GM19395 (cell line): ENCODE measurements around the gene CD7.

Source experiments
- ATAC-seq: cut with Tn5 transposase; IDR thresholded peaks from one replicate; pipeline ENCODE4 v1.9.1; 2021; ENCODE audit warnings: mild to moderate bottlenecking, moderate library complexity; ENCODE audit not compliant: unreplicated experiment

CD7 gene

GRCh38 chr17:82300707-82301270 lies 16.6 kb downstream of the CD7 start:
- no peak for ATAC-seq

- no peak for ATAC-seq
Measured at GRCh38 chr17:82300228-82300627, 17.2 kb downstream of the CD7 start.

DNA sequence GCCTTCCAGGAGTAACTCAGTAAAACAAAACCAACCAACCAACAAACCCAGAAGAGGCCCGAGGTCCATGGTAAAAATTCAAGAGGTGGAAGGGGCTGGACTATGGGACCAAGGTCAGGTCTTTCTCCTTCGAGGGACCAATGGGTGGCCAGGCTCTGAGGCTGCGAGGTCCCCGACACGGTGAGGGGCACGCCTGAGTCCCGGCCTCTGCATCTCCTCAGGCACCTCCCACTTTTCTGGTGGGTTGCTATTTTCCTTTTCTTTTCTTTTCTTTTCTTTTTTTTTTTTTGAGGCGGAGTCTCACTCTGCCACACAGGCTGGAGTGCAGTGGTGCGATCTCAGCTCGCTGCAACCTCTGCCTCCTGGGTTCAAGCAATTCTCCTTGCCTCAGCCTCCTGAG lies 18.0 kb downstream of the CD7 start:
- ATAC-seq, result no peak

GRCh38 chr17:82298538-82299421 lies 18.6 kb downstream of the CD7 start:
- ATAC-seq, result no peak

DNA sequence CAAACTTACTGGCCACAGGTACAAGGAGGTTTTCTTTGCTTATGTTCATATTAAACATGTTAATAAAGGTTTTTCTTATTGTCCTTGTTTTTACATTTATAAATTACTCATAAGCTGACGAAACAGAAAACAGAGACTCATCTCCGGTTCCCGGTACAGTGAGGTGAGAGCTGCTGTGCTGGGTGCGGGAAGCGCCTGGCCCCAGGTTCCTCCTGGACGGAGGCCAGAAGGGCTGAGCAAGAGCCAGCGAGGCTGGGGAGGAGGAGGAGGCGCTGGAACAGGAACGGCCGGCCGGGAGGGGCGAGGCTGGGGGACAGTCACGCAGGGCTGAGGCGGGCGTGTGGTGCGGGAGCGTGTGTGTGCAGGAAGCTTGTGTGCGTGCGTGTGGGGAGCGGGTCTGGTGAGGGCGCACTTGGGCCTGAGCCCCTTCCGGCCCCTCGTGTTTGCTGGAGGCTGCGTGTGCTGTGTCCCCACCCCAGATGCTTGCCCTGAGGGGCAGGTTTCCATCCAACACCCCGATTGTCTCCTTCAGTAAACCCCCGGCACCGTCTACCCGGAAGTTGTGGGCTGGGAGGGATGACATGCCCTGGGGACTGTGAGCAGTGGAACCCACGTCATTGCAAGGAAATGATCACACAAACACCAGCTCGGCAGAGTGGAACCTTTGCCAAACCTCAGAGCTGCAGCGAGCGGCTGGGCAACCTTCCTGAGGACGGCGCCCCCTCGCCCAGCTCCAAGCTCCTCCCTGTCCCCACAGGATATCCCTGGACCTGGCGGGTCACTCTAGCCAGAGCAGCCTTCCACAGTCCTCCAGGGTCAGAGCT lies 19.5 kb downstream of the CD7 start:
- ATAC-seq, result peak; percentile 60

GRCh38 chr17:82297280-82297713 lies 20.1 kb downstream of the CD7 start:
- peak; percentile 31 for ATAC-seq

DNA sequence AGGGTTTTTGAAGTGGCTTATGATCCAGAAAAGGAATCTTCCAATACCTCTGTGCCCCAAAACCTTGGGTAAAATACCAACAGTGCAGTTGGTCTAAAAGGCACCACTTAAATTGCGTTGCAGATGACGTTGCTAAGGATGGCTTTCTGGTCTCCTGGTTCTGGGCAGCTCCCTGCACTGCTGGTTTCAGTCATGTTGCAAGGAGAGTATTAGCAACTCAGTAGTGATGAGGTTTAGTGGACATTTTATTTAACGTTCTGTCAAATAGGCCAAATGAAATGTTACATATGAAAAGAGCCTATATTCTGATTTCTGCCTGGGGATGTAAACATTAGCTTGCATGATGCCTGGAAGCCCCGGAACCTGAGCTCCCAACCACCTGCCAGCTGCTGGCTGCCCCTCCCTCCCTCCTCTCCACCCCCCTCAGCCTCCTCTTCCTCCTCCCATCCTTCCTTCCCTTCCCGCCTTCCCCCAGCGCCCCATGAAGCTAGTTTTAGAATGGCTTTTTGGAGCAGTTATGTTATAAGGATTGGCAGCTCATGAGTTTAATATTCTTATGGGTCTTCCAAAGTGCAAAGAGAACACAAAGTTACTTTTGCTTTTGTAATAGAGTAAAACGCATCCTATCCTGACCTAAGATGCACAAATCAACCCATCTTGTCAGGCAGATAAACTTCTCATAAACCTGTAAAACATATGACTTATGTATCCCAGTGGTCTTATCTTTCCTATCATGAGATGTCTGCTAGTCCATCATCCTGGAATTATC lies 20.7 kb downstream of the CD7 start:
- no peak for ATAC-seq

GRCh38 chr17:82295472-82295814 lies 22.0 kb downstream of the CD7 start:
- ATAC-seq, result no peak

DNA sequence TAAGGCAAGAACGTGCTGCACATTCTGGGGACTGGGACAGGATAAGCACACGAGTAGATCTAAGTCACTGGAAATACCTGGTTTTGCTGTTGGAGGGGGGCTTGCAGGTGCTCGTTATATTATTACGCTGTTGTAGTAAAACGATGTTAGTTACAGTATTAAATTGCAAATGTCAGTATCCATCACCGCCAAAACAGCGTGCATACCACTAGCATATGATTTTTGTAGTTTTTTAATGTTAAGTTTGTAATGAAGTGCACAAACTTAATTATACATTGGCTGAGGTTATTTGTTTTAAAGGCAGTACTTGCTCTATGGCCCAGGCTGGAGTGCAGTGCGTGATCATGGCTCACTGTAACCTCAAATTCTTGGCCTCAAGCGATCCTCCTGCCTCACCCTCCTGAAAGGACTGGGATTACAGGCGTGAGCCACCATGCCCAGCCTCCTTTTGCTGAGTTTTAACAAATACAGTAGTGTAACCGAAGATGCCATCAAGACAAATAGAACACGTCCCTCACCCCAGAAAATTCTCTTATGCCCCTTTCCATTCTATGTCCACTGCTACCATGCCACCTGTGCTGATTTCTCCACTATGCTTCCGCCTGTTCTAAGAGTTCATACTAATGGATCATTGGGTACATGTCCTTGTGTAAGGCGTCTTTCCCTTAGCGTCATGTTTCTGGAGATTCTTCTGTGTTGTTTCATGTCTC lies 23.2 kb downstream of the CD7 start:
- no peak for ATAC-seq

- peak; percentile 95 for ATAC-seq
Measured at GRCh38 chr17:82292251-82293154, 24.9 kb downstream of the CD7 start.

GRCh38 chr17:82291582-82292250 lies 25.7 kb downstream of the CD7 start:
- no peak for ATAC-seq

DNA sequence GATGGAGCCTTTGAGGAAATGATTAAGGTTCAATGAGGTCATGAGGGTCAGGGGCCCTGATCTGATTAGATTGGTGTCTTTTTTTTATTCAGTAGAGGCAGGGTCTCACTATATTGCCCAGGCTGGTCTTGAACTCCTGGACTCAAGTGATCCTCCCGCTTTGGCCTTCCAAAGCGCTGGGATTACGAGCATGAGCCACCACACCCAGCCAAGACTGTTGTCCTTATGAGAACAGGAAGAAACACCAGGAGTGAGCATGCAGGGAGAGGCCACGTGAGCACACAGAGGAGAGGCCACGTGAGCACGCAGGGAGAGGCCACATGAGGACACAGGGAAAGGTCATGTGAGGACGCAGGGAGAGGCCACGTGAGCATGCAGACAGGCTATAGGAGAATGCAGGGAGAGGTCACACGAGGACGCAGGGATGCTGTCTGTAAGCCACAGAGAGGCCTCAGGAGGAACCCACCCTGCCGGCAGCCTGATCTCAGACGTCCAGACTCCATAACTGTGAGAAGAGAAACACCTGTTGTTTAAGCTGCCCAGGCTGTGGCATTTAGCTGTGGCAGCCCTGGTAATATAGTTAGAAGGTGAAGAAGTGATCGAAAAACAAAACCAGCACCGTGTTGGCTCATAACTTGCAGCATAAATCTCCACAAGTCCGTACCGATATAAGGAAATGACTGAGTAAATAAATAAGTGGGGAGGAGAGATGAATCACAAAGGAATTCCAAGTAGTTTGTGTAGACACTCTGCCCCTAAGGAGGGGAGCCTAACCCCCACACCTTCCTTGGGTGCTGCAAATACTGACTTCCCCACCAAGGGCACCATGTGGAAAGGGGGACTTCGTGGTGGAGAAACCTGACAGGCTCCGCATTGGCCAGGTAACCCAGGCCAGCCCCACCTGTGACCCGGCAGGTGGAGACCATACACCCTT lies 29.3 kb downstream of the CD7 start:
- ATAC-seq, result no peak

GRCh38 chr17:82287013-82287867 lies 30.2 kb downstream of the CD7 start:
- no peak for ATAC-seq

DNA sequence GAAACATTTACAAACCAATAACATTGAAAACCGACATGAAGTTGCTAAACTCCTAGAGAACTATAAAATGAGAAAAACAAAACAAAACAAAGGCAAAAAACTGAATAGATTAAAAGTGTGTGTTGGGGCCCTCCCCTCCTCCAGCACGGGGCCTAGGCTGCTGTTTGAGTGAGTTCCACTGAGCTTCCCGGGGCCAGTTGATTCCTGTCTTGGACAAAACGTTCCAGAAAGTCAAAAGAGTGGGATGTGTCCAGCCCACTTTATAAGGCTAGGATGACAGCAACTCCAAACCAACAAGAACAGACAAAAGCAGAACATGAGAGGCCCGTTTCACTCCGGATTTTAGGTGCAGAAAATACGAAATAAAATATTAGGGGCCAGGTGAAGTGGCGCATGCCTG lies 32.3 kb downstream of the CD7 start:
- no peak for ATAC-seq

GRCh38 chr17:82283208-82283749 lies 34.1 kb downstream of the CD7 start:
- ATAC-seq, result no peak
